GM19395 (cell line): Measurements from ENCODE around the gene KDM5A.
"Not testable (repeated sequence)": the region's sequence is repeated elsewhere in the genome, so short reads cannot be mapped to it uniquely, and the experiment has no call there.

Source experiments
- ATAC-seq: cut with Tn5 transposase; IDR thresholded peaks from one replicate; pipeline ENCODE4 v1.9.1; 2021; ENCODE audit warnings: mild to moderate bottlenecking, moderate library complexity; ENCODE audit not compliant: unreplicated experiment

The KDM5A gene

GRCh38 chr12:242496-242895 is 146.6 kb downstream of the KDM5A start:
- ATAC-seq, result no peak

GRCh38 chr12:241266-241665 is 147.9 kb downstream of the KDM5A start:
- no peak for ATAC-seq

- no peak for ATAC-seq
These were observed 148.6 kb downstream of the KDM5A start for GRCh38 chr12:240566-240965.

GRCh38 chr12:238736-239398 is 150.3 kb downstream of the KDM5A start:
- no peak for ATAC-seq

- ATAC-seq, result no peak
These were observed 151.0 kb downstream of the KDM5A start for GRCh38 chr12:238116-238515.

GRCh38 chr12:237026-237815 is 151.9 kb downstream of the KDM5A start:
- no peak for ATAC-seq

GRCh38 chr12:236445-236844 is 152.7 kb downstream of the KDM5A start:
- no peak for ATAC-seq

- ATAC-seq, result not testable (repeated sequence)
These were observed 153.2 kb downstream of the KDM5A start for GRCh38 chr12:235967-236366.

- no peak for ATAC-seq
These were observed 154.2 kb downstream of the KDM5A start for GRCh38 chr12:234891-235415.

GRCh38 chr12:234019-234418 is 155.1 kb downstream of the KDM5A start:
- no peak for ATAC-seq

- ATAC-seq, result no peak
These were observed 155.5 kb downstream of the KDM5A start for GRCh38 chr12:233615-233968.

GRCh38 chr12:232731-233614 is 156.1 kb downstream of the KDM5A start:
- no peak for ATAC-seq

- ATAC-seq, result no peak
These were observed 158.0 kb downstream of the KDM5A start for GRCh38 chr12:230925-231671.
